SK-N-MC (cell line): ENCODE data around the gene BMP8B.

Experiments used
- EZH2 ChIP-seq: fragments of 200-600 bp; sonication (generic); IDR thresholded peaks from one replicate; pipeline ENCODE4 v1.6.1; 2017; ENCODE audit warnings: antibody characterized with exemption
- POLR2AphosphoS5 ChIP-seq: IDR thresholded peaks from 2 replicates; pipeline ENCODE4 v1.6.1; 2012; ENCODE audit warnings: mild to moderate bottlenecking, low read depth, low read length, borderline replicate concordance

DNA sequence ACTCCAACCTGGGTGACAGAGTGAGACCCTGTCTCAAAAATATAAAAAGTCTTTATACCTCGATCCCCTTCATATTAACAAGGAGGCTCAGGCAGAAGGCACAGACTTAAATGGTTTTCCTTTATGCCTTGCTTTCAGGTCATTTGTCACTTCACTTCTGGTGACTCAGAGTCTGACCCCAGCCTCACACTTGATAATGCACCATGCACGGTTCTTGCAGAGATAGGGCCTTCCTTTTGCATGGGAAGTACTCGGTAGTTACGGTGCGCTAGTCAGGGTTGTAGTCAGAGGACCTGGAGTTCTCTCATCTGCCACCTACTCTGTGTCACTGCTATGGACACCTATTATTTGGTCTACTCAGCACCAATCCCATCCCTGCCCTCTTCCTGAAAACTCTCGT lies 43.6 kb upstream of the BMP8B start:
- TF ChIP-seq EZH2 (no peak), POLR2AphosphoS5 (0 out of 2 replicates have a peak, but pooled peaks have one; percentile 18)
